Ectodermal cell (in vitro differentiated cells): Measurements from ENCODE around the gene ZIC1.

Experiments
- H3K27ac ChIP-seq: 2 replicates; pipeline ENCODE4 v1.7.0; 2013; ENCODE audit warnings: mild to moderate bottlenecking, low read depth, low read length; ENCODE audit not compliant: insufficient read depth, poor library complexity, severe bottlenecking
- H3K27me3 ChIP-seq: 2 replicates; pipeline ENCODE4 v1.7.0; 2013; ENCODE audit warnings: mild to moderate bottlenecking, low read length; ENCODE audit not compliant: insufficient read depth, control insufficient read depth, poor library complexity, severe bottlenecking
- H3K36me3 ChIP-seq: one replicate; pipeline ENCODE4 v1.7.0; 2013; ENCODE audit warnings: low read length; ENCODE audit not compliant: control insufficient read depth, insufficient read depth
- H3K4me1 ChIP-seq: one replicate; pipeline ENCODE4 v1.7.0; 2013; ENCODE audit warnings: low read length; ENCODE audit not compliant: control insufficient read depth, insufficient read depth
- H3K4me3 ChIP-seq: 2 replicates; pipeline ENCODE4 v1.7.0; 2013; ENCODE audit warnings: low read depth, low read length, control low read depth; ENCODE audit not compliant: insufficient read depth
- H3K9me3 ChIP-seq: 2 replicates; pipeline ENCODE4 v1.7.0; 2013; ENCODE audit warnings: mild to moderate bottlenecking, low read length, moderate library complexity; ENCODE audit not compliant: control insufficient read depth
- WGBS, 2 experiments: methylation state at CpG; one replicate each; pipeline ENCODE4 v1.1.7; 2013; ENCODE audit warnings: missing lambda C conversion rate in 2 of 2; 5-methylcytosine and 5-hydroxymethylcytosine counted together

Gene ZIC1

GRCh38 chr3:147388700-147389580, 20.2 kb upstream of the ZIC1 start:
- H3K27me3 ChIP-seq, result peaks cover 100% of the 10 kb centered on the region
- peak overlapping the region; percentile 12 for H3K4me3 ChIP-seq
- H3K36me3 ChIP-seq, result no peaks in the 10 kb centered on the region
- no peaks in the 10 kb centered on the region for H3K9me3 ChIP-seq
- WGBS, 2 experiments, result 1% methylated on average over 25 of the region's 25 CpGs
- H3K4me1 ChIP-seq, result peaks cover 72% of the 10 kb centered on the region
- H3K27ac ChIP-seq, result peak overlapping the region; percentile 90

GRCh38 chr3:147389717-147390116, 19.4 kb upstream of the ZIC1 start:
- Histone ChIP-seq H3K27ac (peak overlapping the region; percentile 50), H3K27me3 (peaks cover 100% of the 10 kb centered on the region), H3K4me1 (peaks cover 65% of the 10 kb centered on the region), H3K4me3 (no peak overlapping the region), H3K9me3 (no peaks in the 10 kb centered on the region), H3K36me3 (no peaks in the 10 kb centered on the region)
- 1% methylated on average over 11 to 12 of the region's 12 CpGs for WGBS, 2 experiments

DNA sequence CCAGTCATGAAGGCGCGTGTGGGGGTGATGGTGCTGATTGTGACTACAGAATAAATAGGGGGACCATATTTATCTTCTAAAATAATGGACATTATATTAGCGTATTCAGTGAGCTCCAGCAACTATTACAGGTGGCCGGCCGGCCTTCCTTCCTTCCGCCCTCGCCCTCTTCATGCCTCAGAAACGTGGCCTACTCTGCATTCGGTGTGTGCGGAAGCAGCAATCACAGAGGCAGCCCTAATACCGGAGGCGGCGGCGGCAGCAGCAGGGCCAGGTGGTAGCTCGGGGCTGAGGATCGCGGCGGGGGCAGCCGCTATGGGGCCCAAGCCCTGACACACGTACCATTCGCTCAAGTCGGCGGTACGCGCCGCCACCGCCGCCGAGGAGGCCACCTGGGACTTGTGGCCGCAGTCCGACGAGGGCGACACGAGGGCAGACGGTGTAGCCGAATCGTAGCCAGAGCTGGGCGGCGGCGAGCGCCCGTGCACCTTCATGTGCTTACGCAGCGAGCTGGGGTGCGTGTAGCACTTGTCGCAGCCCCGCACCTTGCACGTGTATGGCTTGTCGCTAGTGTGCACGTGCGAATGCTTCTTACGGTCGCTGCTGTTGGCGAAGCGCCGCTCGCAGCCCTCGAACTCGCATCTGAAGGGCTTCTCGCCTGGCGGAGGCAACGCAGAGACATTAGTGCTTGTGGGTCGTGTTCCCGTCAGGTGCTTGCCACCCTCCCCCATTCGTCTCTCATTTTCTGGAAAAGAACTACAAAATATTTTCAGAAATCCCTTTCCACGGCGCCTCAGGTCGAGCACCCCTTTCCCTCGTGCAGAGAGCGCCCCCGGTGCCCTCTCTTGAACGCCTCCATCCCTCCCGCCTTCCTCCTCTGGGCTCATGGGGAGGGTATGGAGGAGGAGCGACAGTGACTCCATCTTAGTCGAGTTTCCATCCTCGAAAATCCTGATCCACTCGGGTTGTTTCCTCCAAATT, 18.3 kb upstream of the ZIC1 start:
- Histone ChIP-seq H3K27ac (peak overlapping the region; percentile 50), H3K27me3 (peaks cover 100% of the 10 kb centered on the region), H3K4me1 (peaks cover 57% of the 10 kb centered on the region), H3K4me3 (peak overlapping the region; percentile 27), H3K9me3 (no peaks in the 10 kb centered on the region), H3K36me3 (no peaks in the 10 kb centered on the region)
- 1 to 2% methylated on average over 75 to 77 of the region's 77 CpGs for WGBS, 2 experiments

- Histone ChIP-seq H3K4me1 (peaks cover 55% of the 10 kb centered on the region), H3K27me3 (peaks cover 100% of the 10 kb centered on the region), H3K27ac (peak overlapping the region; percentile 58), H3K36me3 (no peaks in the 10 kb centered on the region), H3K9me3 (no peaks in the 10 kb centered on the region), H3K4me3 (peak overlapping the region; percentile 57)
- 0 to 1% methylated on average over 51 of the region's 51 CpGs for WGBS, 2 experiments
These were observed 17.2 kb upstream of the ZIC1 start for GRCh38 chr3:147391781-147392624.

DNA sequence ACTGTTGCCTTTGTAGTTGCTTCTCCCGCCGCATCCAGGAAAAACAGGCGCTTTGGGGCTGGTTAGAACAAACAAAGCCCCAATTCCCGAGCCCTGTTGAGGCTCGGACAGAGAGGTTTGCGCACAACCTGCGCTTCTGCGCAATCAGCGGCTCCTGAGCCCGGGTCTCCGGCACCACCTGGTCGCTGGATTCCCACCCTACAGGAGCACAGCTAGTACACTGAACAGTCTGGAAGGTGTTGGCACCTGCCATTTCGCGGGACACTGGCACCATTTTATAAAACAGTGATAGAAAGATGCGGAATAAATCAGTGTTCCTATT, 16.6 kb upstream of the ZIC1 start:
- Histone ChIP-seq H3K36me3 (no peaks in the 10 kb centered on the region), H3K4me3 (peak overlapping the region; percentile 57), H3K4me1 (peaks cover 53% of the 10 kb centered on the region), H3K27me3 (peaks cover 100% of the 10 kb centered on the region), H3K27ac (peak overlapping the region; percentile 58), H3K9me3 (no peaks in the 10 kb centered on the region)
- WGBS, 2 experiments, result 1% methylated on average over 15 of the region's 15 CpGs

DNA sequence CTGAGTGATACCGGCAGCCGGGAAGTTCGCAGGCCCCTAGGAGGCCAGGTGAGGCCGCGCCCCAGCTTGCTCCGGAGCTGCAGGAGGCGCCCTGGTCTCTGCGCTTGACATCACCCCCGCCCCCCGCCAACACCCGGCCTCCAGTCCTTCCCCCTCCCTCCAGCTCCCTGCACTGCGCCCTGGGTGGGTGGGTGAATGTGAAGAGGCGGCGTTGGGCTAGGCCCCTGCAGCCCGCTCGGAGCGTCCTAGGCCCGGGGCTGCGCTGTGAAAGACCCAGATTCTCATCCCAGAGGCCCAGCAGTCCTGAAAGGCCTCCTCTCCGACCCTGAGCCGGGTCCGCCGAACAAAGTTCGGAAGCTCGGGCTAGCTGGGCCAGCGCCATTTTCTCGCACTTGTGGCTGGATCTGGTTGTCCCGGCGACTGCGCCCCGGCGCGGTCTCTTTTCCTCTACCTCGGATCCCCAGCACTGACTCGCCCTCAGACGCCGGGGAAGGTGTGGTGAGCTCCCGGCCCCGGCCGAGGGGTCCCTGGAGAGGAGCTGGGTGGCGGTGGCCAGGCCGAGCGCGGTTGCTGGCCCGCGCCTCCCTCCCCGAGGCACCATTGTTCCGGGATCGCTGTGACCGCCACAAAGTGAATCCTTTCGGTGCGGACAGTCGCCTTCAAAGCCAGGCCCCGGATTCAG, 15.8 kb upstream of the ZIC1 start:
- H3K36me3 ChIP-seq, result no peaks in the 10 kb centered on the region
- H3K4me3 ChIP-seq, result peak overlapping the region; percentile 57
- no peak overlapping the region for H3K27ac ChIP-seq
- H3K4me1 ChIP-seq, result peaks cover 45% of the 10 kb centered on the region
- peaks cover 100% of the 10 kb centered on the region for H3K27me3 ChIP-seq
- WGBS, 2 experiments, result 0 to 1% methylated on average over 51 to 54 of the region's 54 CpGs
- H3K9me3 ChIP-seq, result no peaks in the 10 kb centered on the region

GRCh38 chr3:147393943-147394883, 15.0 kb upstream of the ZIC1 start:
- H3K4me3 ChIP-seq, result peak overlapping the region; percentile 57
- H3K27ac ChIP-seq, result no peak overlapping the region
- peaks cover 100% of the 10 kb centered on the region for H3K27me3 ChIP-seq
- H3K9me3 ChIP-seq, result no peaks in the 10 kb centered on the region
- 1% methylated on average over 29 of the region's 31 CpGs for WGBS, 2 experiments
- H3K4me1 ChIP-seq, result peaks cover 38% of the 10 kb centered on the region
- no peaks in the 10 kb centered on the region for H3K36me3 ChIP-seq

- Histone ChIP-seq H3K27ac (no peak overlapping the region), H3K4me3 (peak overlapping the region; percentile 57), H3K4me1 (peaks cover 32% of the 10 kb centered on the region), H3K27me3 (peaks cover 100% of the 10 kb centered on the region), H3K36me3 (no peaks in the 10 kb centered on the region), H3K9me3 (no peaks in the 10 kb centered on the region)
- 2 to 11% methylated on average over 3 to 5 of the region's 5 CpGs for WGBS, 2 experiments
These were observed 14.3 kb upstream of the ZIC1 start for GRCh38 chr3:147394884-147395225.
